ENCODE data around the gene TMEM60.
A peak's percentile ranks its signal among the peaks of the same experiment; 100 is the strongest.

- TF ChIP-seq TEAD4 (IDR thresholded peaks at IDR 0.05; ENCODE audit: low read depth, low read length), result no peak
- TF ChIP-seq CTCF (IDR thresholded peaks at IDR 0.05; ENCODE audit: control extremely low read depth in 1 of 3, insufficient read depth in 1 of 3, low read depth in 1 of 3, low read length in 3 of 3), result no peak
- no peak for TF ChIP-seq ATF3 (IDR thresholded peaks at IDR 0.05; ENCODE audit: insufficient read depth, low read depth, low read length)
- TF ChIP-seq POLR2A (IDR thresholded peaks at IDR 0.05; ENCODE audit: control extremely low read depth in 1 of 2, low read depth in 2 of 2, low read length in 2 of 2), result 0 out of 3 replicates have a peak, but pooled peaks of 1 of the 2 experiments have one; percentile 21
- TF ChIP-seq CREB1 (IDR thresholded peaks at IDR 0.05), result no peak
- TF ChIP-seq GTF2F1 (IDR thresholded peaks at IDR 0.05; ENCODE audit: borderline replicate concordance, low read depth, low read length), result no peak
- TF ChIP-seq YY1 (IDR thresholded peaks at IDR 0.05; ENCODE audit: low read depth, low read length), result no peak
- no peak for TF ChIP-seq SUZ12 (IDR thresholded peaks at IDR 0.05; ENCODE audit: low read length)
- TF ChIP-seq POLR2AphosphoS5 (IDR thresholded peaks at IDR 0.05; ENCODE audit: low read depth, low read length), result no peak
- TF ChIP-seq TAF1 (IDR thresholded peaks at IDR 0.05; ENCODE audit: low read depth, low read length), result no peak
- TF ChIP-seq CHD1 (IDR thresholded peaks at IDR 0.05; ENCODE audit: low read depth, low read length), result no peak
Observed at GRCh38 chr7:77746164-77746823, 51.9 kb downstream of the TMEM60 start.
